Mesothelial cell of epicardium (in vitro differentiated cells): ENCODE measurements around the gene NF2. TPM values are rescaled to one million over a fixed set of nuclear protein-coding genes. Genes with fewer than 3 reads are reported as not detected.
A peak's percentile ranks its signal among the peaks of the same experiment; 100 is the strongest.

ENCODE experiments used
- DNase-seq, 2 experiments: peaks; one replicate each; pipeline ENCODE4 v3.0.0; 2021; ENCODE audit warnings: low spot score in 2 of 2; ENCODE audit not compliant: unreplicated experiment in 2 of 2
- H3K27ac Mint-ChIP-seq: 2 replicates; pipeline ENCODE4 v1.8.0; 2021; ENCODE audit warnings: mixed read lengths
- H3K27me3 Mint-ChIP-seq: 2 replicates; pipeline ENCODE4 v1.8.0; 2021; ENCODE audit warnings: low read depth, mixed read lengths
- H3K36me3 Mint-ChIP-seq: 2 replicates; pipeline ENCODE4 v1.8.0; 2021; ENCODE audit warnings: mixed read lengths
- H3K4me1 Mint-ChIP-seq: 2 replicates; pipeline ENCODE4 v1.8.0; 2021; ENCODE audit warnings: mixed read lengths
- H3K4me3 Mint-ChIP-seq: 2 replicates; pipeline ENCODE4 v1.8.0; 2021; ENCODE audit warnings: mild to moderate bottlenecking, moderate library complexity, mixed read lengths
- H3K9me3 Mint-ChIP-seq: 2 replicates; pipeline ENCODE4 v1.8.0; 2021; ENCODE audit warnings: mixed read lengths
- CTCF ChIP-seq: fragments of 200-600 bp; sonication (generic); IDR thresholded peaks from one replicate; pipeline ENCODE4 v1.5.0; 2021; ENCODE audit warnings: antibody characterized with exemption; ENCODE audit not compliant: unreplicated experiment
- total RNA-seq: library from RNA; stranded (reverse); gene quantifications from 3 replicates; pipeline ENCODE4 v1.2.1, GENCODE V29; 2021

The NF2 gene
- total RNA-seq, 1 donor from 2014 or later: 42.1 TPM

- Mint-ChIP-seq H3K27me3 (no peaks in the 10 kb centered on the region), H3K4me3 (no peak overlapping the region), H3K4me1 (no peaks in the 10 kb centered on the region), H3K9me3 (no peaks in the 10 kb centered on the region), H3K36me3 (peaks cover 31% of the 10 kb centered on the region), H3K27ac (no peak overlapping the region)
- no peak for DNase-seq
- no peak for TF ChIP-seq CTCF
Observed at GRCh38 chr22:29567338-29567737, 36.1 kb upstream of the NF2 start.

GRCh38 chr22:29569011-29569678 is 34.3 kb upstream of the NF2 start:
- Mint-ChIP-seq H3K4me1 (no peaks in the 10 kb centered on the region), H3K4me3 (no peak overlapping the region), H3K27ac (peak overlapping the region; percentile 41), H3K9me3 (no peaks in the 10 kb centered on the region), H3K36me3 (peaks cover 24% of the 10 kb centered on the region), H3K27me3 (no peaks in the 10 kb centered on the region)
- TF ChIP-seq CTCF: no peak
- no peak for DNase-seq

DNA sequence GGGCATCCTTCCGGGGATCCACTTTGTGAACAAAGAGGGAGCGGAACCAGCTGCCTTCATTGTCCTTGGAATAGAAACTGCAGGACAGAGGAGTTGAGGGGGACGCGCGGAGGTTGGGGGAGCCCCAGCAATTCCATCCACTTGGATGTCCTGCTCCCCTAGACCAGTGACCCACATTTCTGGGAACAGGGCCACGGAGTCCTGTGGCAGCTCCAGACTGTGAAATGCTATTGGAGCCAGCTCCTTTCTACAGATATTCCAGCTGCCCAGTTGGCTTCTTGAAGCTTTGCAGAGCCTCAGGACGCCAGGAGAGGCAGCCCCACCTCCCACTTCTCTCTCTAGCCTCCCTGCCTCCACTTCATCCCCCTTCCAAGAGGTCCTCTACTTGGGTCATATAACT is 33.0 kb upstream of the NF2 start:
- Mint-ChIP-seq H3K27me3 (no peaks in the 10 kb centered on the region), H3K27ac (no peak overlapping the region), H3K4me1 (no peaks in the 10 kb centered on the region), H3K4me3 (no peak overlapping the region), H3K36me3 (peaks cover 23% of the 10 kb centered on the region), H3K9me3 (no peaks in the 10 kb centered on the region)
- no peak for TF ChIP-seq CTCF
- DNase-seq: no peak

- peaks cover 21% of the 10 kb centered on the region for H3K36me3 Mint-ChIP-seq
- TF ChIP-seq CTCF: no peak
- no peak overlapping the region for H3K27ac Mint-ChIP-seq
- H3K4me1 Mint-ChIP-seq: no peaks in the 10 kb centered on the region
- H3K27me3 Mint-ChIP-seq: no peaks in the 10 kb centered on the region
- no peak overlapping the region for H3K4me3 Mint-ChIP-seq
- no peaks in the 10 kb centered on the region for H3K9me3 Mint-ChIP-seq
- DNase-seq: no peak
Observed at GRCh38 chr22:29570912-29571549, 32.4 kb upstream of the NF2 start.

DNA sequence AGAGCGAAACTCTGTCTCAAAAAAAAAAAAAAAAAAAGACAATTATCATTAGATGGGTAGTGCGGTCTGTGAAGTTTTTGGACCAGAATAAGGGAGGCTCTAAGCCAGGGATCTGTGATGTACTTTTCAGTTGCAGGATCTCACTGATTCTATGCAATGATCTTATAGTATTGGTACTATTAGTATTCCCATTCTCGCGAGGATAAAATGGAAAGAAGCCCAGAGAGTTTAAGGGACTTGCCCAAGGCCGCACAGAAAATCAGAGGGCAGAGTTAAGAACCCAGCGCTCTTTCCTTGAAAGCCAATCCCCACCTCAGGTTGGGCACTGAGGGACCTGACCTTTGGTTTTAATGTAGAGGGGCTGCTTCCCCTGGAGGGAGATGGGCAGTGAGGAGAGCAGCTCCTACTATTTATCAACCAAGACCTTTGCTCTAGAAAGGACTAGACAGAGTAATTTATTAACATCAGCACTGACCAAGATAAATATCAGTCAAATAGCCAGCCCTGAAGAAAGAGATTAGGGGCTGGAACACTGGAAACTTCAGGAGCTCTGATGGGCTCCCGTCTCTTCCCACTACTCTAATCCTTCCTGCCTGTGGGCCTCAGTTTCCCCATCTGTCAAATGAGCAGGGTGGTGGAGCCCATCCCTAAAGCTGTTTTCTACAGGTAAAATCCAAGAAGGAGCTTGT is 28.5 kb upstream of the NF2 start:
- Mint-ChIP-seq H3K4me1 (peaks cover 2% of the 10 kb centered on the region), H3K27me3 (no peaks in the 10 kb centered on the region), H3K9me3 (no peaks in the 10 kb centered on the region), H3K4me3 (no peak overlapping the region), H3K36me3 (peaks cover 16% of the 10 kb centered on the region), H3K27ac (no peak overlapping the region)
- no peak for DNase-seq
- no peak for TF ChIP-seq CTCF
